Glomerular visceral epithelial cell (primary cell): ENCODE measurements around the gene TLE1.
A peak's percentile ranks its signal among the peaks of the same experiment; 100 is the strongest.

Experiments
- DNase-seq: peaks from one replicate; pipeline ENCODE4 v3.0.0-alpha.2; 2016; ENCODE audit errors: extremely low spot score

Gene TLE1

DNA sequence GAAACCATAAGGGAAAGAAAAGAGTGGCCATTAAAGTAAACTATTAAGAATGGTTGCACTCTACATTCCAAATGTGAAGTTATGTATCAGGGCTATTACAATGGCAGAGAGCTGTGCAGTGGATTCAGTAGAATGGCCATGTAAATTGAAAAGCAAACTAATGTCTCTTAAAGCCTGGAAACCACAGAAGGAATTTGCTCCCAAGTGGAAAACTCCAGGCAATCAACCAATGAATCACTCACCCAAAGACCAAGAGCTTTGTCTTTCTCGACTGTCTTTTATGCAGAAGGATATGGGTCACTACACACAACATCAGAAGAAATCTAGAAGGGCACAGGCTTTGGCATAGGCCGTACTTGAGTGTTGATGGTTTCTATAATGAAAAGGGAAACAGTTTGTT is 114.9 kb downstream of the TLE1 start:
- peak; percentile 92 for DNase-seq

DNA sequence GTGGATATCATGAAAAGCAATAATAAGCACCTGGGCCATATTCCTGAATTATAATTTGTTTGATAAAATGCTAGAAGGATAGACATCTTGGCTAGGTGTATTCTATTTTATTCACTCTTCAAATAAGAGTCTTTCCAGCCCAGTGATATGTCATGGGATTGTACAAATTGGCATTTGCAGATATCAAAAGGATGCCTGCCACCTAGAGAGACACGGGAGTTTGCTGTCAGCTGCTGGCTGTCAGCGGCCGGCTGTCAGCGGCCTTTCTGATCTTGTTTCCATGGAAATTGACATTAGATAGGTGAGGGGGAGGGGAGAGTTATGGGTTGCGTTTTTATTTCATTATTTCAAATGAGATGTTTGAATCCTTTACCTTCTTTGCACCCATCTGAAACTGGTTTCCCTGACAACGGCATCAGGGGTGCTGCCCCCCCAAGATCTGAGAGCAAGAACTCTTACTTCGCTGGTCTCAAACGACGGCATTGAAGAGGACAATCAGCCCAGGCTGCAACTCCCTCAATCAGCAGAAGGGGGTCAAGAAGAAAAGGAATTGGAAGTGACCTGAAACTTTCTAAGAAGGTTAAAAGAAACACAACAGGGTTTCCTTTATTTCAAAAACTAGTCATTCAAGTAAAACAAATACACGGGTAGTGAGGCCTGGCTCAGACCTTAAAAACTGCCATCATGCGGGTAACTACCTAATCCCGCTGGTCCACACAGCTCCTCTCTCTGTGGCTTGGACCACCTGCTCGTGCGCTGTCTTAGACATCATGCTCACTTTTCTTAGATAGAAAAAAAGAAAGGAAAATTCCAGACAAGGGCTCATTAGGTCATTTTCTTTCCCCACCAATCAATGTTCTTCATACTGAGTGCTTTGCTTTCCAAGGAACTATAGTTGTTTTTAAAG is 115.7 kb downstream of the TLE1 start:
- DNase-seq: no peak

DNA sequence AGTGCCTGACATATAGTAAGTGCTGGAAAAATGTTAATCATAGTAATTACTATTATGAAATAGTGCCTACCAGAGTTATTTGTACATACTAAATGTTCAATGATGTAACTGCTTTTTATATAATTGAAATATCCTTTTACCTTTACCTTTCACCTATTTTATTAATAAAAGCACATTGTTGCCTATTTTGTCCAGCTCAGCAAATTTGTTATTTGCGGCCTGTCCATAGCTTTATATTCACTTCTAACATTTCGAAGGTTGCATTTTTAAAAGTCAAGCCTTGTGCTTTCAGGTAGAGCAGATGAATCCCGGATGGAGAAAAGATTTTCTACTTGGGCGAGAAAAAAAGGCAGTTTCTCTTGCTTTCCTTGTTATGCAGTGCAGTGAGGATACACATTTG is 119.3 kb downstream of the TLE1 start:
- no peak for DNase-seq

DNA sequence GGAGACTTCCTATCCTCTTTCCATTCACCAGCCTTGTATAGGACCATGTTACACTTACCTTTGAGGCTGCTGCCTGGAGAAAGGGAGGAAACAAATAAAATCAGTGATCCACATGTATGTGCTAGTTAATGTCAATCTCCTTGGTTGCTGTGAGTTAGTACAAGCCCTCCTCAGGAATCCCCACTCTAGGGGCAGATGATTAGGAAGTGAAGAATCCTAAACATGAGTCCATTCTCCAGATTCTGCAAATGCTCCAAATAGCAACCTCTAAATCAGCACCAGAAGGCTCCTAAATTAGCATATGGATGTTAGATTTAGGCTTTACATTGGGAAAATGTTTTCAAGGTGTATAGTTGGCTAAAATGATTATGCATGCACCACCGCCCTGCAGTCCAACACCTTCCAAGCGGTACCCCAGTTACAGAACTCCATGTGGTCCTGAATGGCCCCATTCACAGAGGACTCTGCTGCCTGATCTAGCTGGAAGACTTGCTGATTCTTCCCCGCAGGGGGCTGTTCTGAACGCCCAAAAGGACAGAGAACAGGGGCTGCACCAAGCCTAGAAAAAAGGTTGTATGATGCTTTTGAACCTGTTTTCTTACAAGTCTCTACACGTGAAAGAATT is 123.2 kb downstream of the TLE1 start:
- DNase-seq: no peak

DNA sequence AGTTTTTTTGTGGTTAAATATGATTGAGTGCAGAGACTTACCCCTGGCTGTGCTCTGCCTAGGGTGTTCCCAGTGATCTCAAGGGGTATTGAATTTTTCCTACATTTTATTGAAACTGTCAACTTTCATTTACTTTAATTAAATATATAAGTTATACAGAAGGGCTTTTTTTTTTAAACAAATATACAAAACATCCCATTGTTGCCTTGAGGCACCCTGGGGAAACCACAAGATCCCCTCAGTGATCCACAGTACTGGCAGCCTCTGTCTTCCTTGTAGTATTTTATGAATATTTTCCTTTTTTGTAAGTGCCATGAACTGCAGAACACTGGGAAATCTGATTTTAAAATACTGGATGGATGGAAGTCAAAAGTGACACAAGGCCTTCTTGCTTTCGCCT is 123.7 kb downstream of the TLE1 start:
- DNase-seq: no peak

DNA sequence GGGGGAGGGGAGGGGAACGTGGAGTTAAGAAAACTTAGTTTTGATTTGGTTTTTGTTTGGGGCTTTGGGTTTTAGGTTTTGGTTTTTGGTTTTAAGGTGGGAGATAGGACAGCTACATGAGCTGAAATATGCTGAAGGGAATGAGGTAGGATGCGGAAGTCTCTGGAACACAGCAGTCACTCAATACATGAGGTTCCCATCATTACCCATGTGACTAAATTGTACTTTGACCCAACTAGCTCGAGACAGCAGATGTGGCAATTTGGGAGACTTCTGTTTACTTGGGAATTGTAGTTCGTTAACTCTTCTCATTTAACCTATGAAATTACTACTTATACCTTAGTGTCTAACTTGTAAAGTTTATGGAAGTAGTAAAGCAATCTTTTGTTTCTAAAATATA is 124.2 kb downstream of the TLE1 start:
- DNase-seq: no peak

DNA sequence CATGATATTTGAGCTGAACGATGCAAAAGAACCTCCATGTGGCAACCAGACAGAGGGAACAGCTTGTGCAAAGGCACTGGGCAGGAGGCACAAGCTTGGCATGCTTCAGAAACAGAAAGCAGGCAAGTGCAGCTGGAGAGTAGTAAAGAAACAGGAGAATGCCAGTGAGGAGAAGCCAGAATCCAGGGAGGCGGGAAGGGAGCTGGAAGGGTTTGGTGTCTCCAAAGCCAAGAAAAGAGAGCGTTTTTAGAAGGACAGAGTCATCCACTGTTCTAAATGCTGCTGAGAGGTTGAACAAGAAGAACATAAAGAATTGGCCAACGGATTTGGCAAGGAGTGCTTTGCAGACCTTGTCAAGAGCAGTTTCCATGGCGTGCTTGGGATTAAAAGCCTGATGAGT is 124.7 kb downstream of the TLE1 start:
- DNase-seq: no peak

DNA sequence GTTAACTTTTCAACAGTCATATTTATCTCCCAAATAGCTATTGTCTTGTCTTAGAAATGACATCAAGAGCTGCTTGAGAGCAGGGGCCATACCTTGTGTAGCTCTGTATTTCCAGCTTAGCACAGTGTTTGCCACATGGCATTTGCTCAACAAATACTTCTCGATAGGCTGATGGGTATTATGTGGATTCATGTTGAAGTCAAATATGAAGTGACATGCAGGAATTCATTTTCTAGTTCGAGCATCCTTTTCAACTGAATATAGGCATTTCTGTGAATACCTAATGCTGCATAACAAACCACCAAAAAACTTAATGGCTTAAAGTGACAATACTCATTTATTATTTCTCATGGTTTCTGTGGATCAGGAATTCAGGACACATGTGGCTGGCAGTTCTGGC is 125.6 kb downstream of the TLE1 start:
- DNase-seq: no peak

DNA sequence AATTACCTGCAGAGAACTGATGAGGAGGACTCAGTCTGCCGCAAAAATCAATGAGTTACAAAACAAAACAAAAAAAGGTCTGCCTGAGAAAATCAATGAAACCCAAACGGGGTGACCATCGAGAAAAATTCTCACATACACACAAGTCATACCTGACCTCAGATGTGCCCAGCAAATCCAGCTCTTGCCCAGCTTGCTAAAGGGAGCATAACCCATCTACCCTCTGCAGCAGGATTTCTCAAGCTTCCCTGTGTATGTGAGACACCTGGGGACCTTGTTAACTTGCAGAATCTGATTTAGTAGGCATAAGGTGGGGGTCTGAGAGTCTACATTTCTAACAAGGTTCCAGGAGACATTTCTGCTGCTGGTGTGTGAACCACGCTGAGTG is 126.3 kb downstream of the TLE1 start:
- DNase-seq: no peak

DNA sequence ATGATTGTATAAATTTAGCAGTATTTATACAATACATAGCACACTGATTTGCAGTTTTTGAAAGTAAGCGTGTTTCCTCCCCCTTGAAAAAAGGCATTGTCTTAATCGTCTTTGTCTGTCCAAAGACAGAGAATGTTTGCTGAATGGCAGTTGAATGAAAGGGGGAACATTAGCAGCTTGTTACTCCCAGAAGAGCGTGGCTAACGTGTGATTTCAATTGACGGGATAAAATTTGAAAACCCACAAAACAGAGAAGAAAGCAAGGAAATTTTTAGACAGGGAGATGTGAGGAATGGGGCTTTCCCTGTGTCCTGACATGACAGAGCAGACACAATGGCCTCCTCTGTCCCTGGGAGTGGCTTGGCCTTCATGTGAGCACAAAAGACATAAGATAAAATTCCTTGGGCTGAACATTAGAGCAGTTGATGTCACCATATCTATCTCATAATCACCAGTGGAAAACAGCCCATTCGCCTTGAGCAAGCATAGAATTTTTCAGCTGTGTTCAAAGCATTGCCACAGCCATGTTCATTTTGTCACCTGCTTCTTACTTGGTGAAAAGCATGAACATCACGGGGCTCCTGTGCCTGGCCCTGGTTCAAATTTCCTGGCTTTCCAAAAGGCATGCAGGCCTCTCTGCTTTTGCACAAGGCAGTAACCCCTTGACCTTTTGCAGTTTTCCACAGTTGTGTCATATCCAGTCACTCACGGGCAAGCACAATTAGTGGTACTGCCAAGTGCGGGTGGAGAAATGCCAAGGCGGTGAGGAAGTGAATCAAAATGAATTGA is 126.9 kb downstream of the TLE1 start:
- peak; percentile 97 for DNase-seq

DNA sequence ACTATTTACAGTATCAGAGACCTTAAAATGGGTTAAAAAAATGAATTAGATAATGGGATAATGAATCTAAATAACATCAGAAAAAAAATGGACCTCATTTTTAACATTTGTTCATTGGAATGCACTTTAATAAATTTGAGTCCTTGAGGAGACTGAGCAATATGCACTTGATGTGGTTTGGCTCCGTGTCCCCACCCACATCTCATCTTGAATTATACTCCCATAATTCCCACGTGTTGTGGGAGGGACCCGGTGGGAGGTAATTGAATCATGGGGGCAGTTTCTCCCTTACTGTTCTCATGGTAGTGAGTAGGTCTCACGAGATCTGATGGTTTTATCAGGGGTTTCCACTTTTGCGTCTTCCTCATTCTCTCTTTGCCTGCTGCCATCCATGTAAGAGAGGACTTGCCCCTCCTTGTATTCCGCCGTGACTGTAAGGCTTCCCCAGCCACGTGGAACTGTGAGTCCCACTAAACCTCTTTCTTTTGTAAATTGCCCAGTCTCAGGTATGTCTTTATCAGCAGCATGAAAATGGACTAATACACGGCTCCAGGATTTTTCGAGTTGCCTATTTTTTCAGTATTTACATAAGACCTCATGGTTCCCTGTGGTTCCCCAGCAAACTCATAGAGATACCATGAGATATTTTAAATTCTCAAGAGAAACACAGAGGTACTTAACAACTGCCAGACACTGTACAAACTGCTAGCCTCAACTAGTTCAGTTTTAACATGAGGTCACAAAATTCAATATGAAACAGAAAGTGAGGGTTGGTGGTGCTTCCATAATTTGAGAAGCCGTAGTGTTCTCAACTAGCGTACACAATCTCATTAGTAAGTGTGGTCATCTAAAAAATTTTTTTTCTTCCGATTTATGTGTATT is 128.3 kb downstream of the TLE1 start:
- no peak for DNase-seq

DNA sequence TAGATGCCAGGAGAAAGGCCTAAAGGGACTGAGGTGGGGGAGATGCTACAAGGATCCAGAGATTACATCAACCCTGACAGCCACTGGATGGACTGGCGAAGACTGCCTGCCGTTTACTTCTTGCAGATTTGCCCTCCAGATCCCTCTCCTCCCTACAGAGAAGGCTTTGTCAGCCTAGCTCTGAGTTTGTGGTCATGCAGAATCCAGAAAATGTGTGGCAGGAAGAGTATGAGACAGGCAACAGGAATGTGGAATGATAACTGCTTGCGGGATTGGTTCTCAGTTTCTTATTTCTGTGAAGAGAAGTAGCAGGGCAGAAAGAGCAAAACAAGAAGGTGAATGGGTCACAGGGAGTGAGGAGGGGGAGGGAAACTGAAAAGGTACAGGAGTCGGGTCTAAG is 129.6 kb downstream of the TLE1 start:
- peak; percentile 95 for DNase-seq

DNA sequence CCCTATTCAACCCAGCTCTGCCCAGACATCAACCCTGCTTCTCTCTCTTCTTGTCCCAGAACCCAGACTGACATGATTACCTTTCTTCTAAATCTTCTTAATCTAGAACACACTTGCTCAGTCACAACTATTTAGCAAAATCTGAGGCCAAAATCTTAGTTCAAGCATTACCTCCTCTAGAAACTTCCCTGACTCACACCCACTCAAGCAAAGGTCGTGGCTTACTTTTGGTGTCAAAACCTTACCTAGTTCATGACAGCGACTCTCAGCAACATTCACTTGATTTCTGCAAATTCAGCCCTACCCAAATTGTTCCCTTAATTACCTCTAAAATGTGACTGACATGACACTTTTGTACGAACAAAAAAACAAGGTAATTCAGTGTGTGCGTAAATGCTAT is 130.2 kb downstream of the TLE1 start:
- no peak for DNase-seq

DNA sequence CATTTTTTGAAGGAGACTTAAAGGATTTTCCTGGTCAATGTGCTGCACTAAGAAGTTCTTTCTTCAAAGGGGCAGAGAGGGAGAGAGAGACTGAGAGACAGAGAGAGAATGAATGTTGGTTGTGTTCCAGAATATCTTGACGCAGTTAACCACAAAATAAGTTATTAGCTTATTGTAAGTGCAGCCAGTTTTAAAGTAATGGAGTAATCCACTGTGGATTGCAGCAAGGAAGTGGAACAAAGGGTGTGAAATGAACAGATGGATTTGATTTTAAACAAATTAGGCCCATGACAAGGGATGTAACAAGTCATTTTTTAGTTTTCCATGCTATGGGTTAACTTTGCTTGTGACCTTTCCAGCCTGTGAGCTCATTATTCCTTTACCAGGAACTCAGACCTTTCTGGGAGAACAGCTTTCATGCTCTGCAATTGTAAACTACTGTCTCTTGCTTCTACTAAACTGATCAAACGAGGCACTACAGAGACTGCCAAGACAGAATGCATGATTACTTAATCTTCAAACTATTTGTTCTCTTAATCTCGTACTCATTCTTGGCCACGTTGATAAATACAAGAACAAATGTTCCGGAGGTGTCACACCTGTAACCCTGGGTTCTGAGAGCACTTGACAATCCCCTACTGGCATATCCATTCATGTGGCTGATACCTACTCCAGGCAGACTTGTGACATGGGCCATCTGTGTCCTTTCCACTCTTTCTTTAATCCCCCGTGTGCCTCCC is 131.1 kb downstream of the TLE1 start:
- DNase-seq: peak; percentile 70

DNA sequence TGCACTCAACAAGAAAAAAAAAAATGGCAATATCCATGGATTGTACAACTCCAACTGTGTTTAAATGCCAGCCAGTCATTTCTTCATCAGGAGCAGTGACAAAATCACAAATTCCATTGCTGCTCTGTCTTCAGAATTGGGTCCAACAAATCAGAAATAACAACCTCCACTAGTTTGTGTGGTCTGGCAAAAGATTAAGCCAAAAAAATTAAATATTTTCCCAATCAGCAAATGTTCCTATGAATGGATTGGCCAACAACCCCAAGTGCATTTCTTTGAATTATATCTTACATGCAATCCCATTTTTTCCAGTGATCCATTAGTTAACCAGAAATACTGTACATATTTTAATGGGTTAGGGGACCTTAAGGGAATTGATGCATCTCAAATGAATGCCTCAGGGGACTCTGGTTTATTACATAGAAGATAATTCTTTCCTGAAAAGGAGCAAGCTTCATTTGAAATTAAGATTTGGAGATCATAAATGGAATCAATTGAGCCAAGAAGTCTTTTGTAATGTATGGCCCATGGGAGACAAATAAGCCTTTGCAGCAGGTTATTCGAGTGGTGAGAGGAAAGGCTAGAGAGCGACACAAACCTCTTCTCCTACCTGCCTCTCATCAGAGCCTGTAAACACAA is 131.8 kb downstream of the TLE1 start:
- DNase-seq: no peak

DNA sequence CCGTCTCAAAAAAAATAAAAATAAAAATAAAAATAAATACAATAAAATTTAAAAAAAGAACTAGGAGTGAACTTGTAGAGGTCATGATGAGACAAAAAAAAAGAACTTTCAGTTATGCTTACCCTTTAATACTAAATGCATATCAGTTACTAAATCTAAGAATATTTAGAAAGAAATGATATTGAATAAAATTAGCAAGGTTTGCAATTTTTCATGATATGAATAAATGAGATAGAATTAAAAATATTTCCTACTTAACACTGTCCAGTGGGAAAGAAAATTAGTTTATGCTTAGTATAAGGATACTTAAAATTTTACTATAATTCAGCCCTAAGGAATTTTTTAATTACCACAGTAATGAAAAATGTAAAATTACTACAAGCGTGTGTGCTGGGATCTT is 132.4 kb downstream of the TLE1 start:
- DNase-seq: no peak

DNA sequence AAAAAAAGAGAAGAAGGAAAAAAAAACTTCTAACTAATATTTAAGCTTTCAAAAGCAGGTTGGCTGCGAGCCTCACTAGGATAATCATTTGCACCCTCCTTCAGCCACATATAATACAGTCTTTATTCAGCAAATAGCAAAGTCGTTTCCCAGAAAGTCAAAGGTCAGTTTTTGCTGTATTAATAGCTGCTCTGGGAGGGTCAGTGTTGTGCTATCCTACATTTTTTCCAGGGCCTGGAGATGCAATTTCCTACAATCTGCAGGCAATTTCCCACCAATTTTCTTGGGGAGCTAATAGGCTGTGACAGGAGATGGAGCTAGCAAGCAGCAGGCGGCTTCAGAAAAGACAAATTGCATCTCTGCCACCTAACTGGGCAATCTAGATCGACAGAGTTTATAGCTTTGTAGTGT is 136.8 kb downstream of the TLE1 start:
- DNase-seq: no peak

DNA sequence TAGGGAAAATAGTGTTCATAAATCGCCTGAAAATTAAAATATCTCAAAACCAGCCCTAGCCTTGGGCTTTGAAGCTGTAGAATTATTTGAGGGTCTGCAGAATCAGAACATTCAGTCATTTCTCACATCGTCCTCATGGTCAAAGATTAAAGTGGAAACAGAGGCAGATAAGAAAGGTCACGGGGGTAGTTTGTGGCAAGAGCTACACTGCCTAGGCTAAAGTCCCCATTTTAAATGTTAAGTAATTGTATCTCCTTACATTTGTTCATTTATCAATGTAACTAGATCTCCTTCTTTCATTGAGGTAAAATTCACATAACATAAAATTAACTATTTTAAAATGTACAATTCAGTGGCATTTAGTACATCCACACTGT is 139.2 kb downstream of the TLE1 start:
- DNase-seq: no peak

DNA sequence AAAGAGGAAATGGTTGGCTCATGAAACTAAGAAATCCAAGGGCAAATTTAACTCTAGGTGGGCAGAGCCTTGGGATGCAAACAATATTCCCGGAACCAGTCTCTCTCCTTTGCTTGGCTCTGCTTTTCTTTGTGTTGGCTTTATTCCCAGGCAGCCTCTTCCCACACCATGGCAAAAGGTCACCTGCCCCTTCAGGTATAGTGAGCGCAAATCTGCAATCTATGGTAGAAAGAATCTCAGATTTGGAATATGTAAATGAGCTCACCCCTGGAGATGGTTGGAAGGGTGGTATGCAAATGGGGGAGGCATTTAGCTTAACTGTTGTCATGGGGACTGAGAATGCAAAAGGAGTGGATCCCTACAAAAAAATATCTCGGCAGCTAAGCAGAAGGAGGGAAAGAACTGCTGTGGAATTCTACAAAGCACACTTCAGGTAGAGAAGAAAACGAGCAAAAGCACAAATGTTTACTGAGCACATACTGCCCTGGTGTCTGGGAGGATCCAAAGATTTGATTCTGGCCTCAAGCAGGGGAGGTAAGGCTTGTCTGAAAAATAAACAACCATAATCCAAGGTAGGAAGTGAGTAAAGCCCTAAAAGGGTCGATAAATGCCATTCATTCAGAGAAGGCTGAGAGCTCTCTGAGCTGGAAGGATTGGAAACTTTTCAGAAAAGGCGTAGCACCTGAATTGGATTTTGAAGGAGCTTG is 139.7 kb downstream of the TLE1 start:
- DNase-seq: no peak

DNA sequence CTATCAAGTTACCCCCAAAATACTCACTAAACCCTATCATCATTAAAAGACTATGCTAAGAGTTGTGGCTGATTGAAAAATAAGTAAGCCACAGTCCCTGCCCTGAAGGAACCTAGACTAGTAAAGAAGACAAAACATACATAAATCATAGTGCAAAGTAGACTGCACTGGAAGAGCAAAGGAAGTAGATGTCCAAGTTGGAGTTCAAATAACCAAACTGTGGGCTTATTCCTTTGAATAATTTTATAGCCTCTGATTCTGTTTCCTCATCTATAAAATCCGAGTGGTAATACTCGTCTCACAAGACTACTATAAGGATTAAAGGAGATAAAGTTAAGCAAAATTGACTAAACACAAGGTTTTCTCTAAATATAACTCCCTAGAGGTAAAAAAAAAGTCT is 140.4 kb downstream of the TLE1 start:
- no peak for DNase-seq
